Keratinocyte (primary cell): ENCODE data around the gene HDAC10.

ENCODE experiments used
- CTCF ChIP-seq, 3 experiments: IDR thresholded peaks in 1 of 3; conservative IDR thresholded peaks in 1 of 3; optimal IDR thresholded peaks in 1 of 3; 2 replicates in 2 of 3; 3 replicates in 1 of 3; pipeline versions ENCODE3 to v1.5.1; 2011; ENCODE audit warnings: low read length in 3 of 3, mild to moderate bottlenecking in 3 of 3, moderate library complexity in 2 of 3, control low read depth in 1 of 3, inconsistent platforms in 1 of 3; ENCODE audit not compliant: insufficient read depth in 2 of 3; ENCODE audit errors: extremely low read depth in 1 of 3
- EZH2 ChIP-seq: IDR thresholded peaks from one replicate; pipeline ENCODE4 v1.6.1; 2012; ENCODE audit warnings: inconsistent platforms, mild to moderate bottlenecking, low read length, moderate library complexity

GRCh38 chr22:50278461-50278860 lies 27.4 kb upstream of the HDAC10 start:
- TF ChIP-seq CTCF (optimal IDR thresholded peaks at IDR 0.05 in 1 of 3, IDR thresholded peaks at IDR 0.05 in 1 of 3, conservative IDR thresholded peaks at IDR 0.05 in 1 of 3; ENCODE audit: extremely low read depth in 1 of 3, insufficient read depth in 2 of 3, low read length in 3 of 3) = no peak
- TF ChIP-seq EZH2 = no peak
